Measurements from ENCODE around the gene TYK2. TPM values are rescaled to one million over a fixed set of nuclear protein-coding genes. Genes with fewer than 3 reads are reported as not detected.

Gene TYK2
- total RNA-seq: 52.5 and 72.7 TPM in 2 replicates

DNA sequence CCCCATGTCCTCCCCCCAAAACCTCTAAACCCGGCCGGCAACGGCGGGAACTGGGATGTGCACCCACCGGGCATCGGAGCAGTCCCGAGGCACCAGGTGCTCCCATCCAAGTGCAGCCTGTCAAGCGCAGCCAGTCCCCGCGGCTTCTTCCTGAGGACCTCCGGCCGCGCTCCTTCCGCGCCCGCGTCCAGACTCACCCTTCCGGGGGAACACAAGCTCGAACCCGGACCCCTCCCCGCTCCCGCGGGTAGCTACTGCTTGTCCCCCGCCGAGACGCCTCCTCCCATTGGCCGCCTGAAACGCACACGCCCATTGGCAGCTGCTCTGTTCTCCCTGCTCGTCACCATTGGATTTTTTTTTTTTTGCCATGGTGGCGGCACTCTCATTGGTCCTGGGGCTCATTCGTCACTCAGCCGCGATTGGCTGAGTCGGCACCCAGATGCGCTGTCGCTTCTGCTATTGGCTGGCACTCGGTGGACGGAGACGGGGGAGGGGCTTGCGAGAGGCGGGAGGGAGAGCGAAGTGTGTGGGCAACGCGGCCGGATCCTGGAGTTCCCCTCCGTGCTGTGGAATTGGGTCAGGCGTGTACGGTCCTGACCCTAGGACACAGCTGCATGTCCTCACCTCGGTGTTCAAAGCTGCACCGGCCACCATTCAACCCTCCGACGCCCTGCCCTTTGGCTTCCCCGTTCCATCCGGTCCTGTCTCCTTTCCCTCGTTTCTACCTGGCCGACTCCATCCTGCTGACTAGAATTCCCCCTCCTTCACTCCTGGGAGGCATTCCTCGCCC is at the start of gene TYK2:
Gene TYK2 (minus strand): TSS at position 260 of the 790 bp plus-strand sequence. CDS start 2,166 bp downstream, outside the sequence.
- Histone ChIP-seq H3K4me2 (ENCODE audit: insufficient read depth, low read length) (peak within 1 kb of the TSS; percentile 82), H2AFZ (ENCODE audit: low read length) (peak within 1 kb of the TSS; percentile 96), H3K36me3 (ENCODE audit: insufficient read depth, low read length) (peaks cover 13% of the 10 kb centered on the region), H4K20me1 (ENCODE audit: insufficient read depth, low read length) (no peaks in the 10 kb centered on the region), H3K4me3 (ENCODE audit: insufficient read depth, low read length) (peak within 1 kb of the TSS; percentile 85), H3K27me3 (ENCODE audit: insufficient read depth, low read length) (no peaks in the 10 kb centered on the region), H3K79me2 (ENCODE audit: insufficient read depth, low read length) (peaks cover 12% of the 10 kb centered on the region), H3K27ac (ENCODE audit: low read depth, low read length) (peak within 1 kb of the TSS; percentile 53), H3K9me3 (ENCODE audit: low read depth, low read length) (no peaks in the 10 kb centered on the region), H3K4me1 (ENCODE audit: insufficient read depth, low read length) (peaks cover 9% of the 10 kb centered on the region)
- peak; percentile 100 for DNase-seq (ENCODE audit: insufficient read length, low spot score, missing footprints)
- TF ChIP-seq, protein P1, sequence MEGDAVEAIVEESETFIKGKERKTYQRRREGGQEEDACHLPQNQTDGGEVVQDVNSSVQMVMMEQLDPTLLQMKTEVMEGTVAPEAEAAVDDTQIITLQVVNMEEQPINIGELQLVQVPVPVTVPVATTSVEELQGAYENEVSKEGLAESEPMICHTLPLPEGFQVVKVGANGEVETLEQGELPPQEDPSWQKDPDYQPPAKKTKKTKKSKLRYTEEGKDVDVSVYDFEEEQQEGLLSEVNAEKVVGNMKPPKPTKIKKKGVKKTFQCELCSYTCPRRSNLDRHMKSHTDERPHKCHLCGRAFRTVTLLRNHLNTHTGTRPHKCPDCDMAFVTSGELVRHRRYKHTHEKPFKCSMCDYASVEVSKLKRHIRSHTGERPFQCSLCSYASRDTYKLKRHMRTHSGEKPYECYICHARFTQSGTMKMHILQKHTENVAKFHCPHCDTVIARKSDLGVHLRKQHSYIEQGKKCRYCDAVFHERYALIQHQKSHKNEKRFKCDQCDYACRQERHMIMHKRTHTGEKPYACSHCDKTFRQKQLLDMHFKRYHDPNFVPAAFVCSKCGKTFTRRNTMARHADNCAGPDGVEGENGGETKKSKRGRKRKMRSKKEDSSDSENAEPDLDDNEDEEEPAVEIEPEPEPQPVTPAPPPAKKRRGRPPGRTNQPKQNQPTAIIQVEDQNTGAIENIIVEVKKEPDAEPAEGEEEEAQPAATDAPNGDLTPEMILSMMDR (IDR thresholded peaks at IDR 0.05; ENCODE audit: extremely low read depth, low read depth, low read length): no peak

DNA sequence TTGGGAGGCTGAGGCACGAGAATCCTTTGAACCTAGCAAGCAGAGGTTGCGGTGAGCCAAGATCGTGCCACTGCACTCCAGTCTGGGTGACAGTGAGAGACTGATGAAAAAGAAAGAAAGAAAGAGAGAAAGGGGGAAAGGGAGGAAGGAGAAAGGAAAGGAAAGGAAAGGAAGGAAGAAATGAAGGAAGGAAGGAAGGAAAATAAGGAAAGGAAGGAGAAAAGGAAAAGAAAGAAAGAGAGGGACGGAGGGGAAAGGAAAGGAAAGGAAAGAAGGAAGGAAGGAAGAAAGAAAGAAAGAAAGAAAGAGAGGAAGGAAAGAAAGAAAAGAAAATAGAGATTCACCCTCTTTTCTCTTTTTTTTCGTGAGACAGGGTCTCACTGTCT is 48.6 kb upstream of the TYK2 start:
- H3K27ac ChIP-seq (ENCODE audit: low read depth, low read length): no peak overlapping the region

DNA sequence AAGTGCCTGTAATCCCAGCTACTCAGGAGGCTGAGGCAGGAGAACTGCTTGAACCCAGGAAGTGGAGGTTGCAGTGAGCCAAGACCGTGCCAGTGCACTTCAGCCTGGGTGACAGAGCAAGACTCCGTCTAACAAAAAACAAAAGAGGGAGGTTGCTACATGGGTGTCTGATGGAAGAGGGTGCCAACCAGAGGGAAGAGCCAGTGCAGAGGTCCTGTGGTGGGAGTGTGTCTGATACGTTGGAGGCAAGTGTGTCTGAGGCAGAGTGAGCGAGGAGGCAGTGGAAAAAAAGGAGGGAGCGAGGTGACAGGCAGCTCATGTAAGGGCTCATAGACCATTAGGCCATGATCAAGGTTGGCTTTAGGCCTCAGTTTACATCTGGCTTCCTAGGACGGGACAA is 46.8 kb upstream of the TYK2 start:
- no peak overlapping the region for H2AFZ ChIP-seq (ENCODE audit: low read length)
- peaks cover 21% of the 10 kb centered on the region for H3K4me1 ChIP-seq (ENCODE audit: insufficient read depth, low read length)
- no peak overlapping the region for H3K4me2 ChIP-seq (ENCODE audit: insufficient read depth, low read length)
- no peaks in the 10 kb centered on the region for H3K79me2 ChIP-seq (ENCODE audit: insufficient read depth, low read length)
- no peaks in the 10 kb centered on the region for H3K36me3 ChIP-seq (ENCODE audit: insufficient read depth, low read length)
- no peak for DNase-seq (ENCODE audit: insufficient read length, low spot score, missing footprints)
- no peak overlapping the region for H3K4me3 ChIP-seq (ENCODE audit: insufficient read depth, low read length)
- TF ChIP-seq, protein P1 (IDR thresholded peaks at IDR 0.05; ENCODE audit: extremely low read depth, low read depth, low read length): no peak
- H3K27ac ChIP-seq (ENCODE audit: low read depth, low read length): no peak overlapping the region
- peaks cover 1% of the 10 kb centered on the region for H4K20me1 ChIP-seq (ENCODE audit: insufficient read depth, low read length)
- H3K9me3 ChIP-seq (ENCODE audit: low read depth, low read length): no peaks in the 10 kb centered on the region
- H3K27me3 ChIP-seq (ENCODE audit: insufficient read depth, low read length): peaks cover 23% of the 10 kb centered on the region

More for the DNA sequence above, 48.6 kb upstream of the TYK2 start:
- DNase-seq (ENCODE audit: insufficient read length, low spot score, missing footprints): no peak
- no peaks in the 10 kb centered on the region for H3K79me2 ChIP-seq (ENCODE audit: insufficient read depth, low read length)
- TF ChIP-seq, protein P1 (IDR thresholded peaks at IDR 0.05; ENCODE audit: extremely low read depth, low read depth, low read length): no peak
- H3K4me2 ChIP-seq (ENCODE audit: insufficient read depth, low read length): no peak overlapping the region
- H2AFZ ChIP-seq (ENCODE audit: low read length): no peak overlapping the region
- H3K36me3 ChIP-seq (ENCODE audit: insufficient read depth, low read length): no peaks in the 10 kb centered on the region
- peaks cover 13% of the 10 kb centered on the region for H3K27me3 ChIP-seq (ENCODE audit: insufficient read depth, low read length)
- H3K9me3 ChIP-seq (ENCODE audit: low read depth, low read length): no peaks in the 10 kb centered on the region
- peaks cover 20% of the 10 kb centered on the region for H3K4me1 ChIP-seq (ENCODE audit: insufficient read depth, low read length)
- H4K20me1 ChIP-seq (ENCODE audit: insufficient read depth, low read length): no peaks in the 10 kb centered on the region
- H3K4me3 ChIP-seq (ENCODE audit: insufficient read depth, low read length): no peak overlapping the region

DNA sequence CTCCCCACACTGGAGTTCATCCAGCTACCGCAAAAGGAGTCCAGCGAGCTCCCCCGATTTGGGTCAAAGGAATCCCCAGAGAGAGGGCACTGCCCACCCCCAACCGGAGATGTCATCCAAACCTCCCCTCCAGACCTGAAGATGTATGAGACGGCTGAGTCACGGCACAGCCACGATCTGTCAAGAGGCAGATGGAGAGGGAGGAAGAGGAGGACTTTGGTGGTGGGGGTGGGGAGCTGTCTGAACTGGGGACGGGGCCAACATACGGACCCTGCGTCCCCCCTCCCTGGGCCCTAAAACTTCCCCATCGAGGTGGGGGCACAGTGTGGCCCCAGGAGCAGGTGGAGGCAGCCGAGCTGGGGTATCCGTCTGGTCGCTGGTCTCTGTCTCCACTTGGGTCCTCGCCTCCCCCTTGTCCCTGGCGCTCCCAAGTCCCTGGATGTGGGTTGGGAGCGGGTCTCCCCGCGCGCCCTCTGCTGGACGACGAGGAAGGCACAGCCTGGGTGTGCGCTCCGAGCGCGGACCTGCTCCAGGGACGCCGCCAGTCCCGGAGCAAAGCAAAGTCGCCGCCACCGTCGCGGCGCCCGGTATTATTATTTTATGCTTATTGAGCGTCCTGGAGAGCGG is 43.8 kb upstream of the TYK2 start:
- DNase-seq (ENCODE audit: insufficient read length, low spot score, missing footprints): peak; percentile 99
- peak overlapping the region; percentile 63 for H3K4me3 ChIP-seq (ENCODE audit: insufficient read depth, low read length)

More for the DNA sequence above, 43.8 kb upstream of the TYK2 start:
- H3K79me2 ChIP-seq (ENCODE audit: insufficient read depth, low read length): no peaks in the 10 kb centered on the region
- no peak overlapping the region for H3K27ac ChIP-seq (ENCODE audit: low read depth, low read length)
- peak overlapping the region; percentile 80 for H3K4me2 ChIP-seq (ENCODE audit: insufficient read depth, low read length)
- peak overlapping the region; percentile 56 for H2AFZ ChIP-seq (ENCODE audit: low read length)
- no peaks in the 10 kb centered on the region for H3K9me3 ChIP-seq (ENCODE audit: low read depth, low read length)
- peaks cover 42% of the 10 kb centered on the region for H3K27me3 ChIP-seq (ENCODE audit: insufficient read depth, low read length)
- H4K20me1 ChIP-seq (ENCODE audit: insufficient read depth, low read length): peaks cover 8% of the 10 kb centered on the region
- no peaks in the 10 kb centered on the region for H3K36me3 ChIP-seq (ENCODE audit: insufficient read depth, low read length)
- H3K4me1 ChIP-seq (ENCODE audit: insufficient read depth, low read length): peaks cover 21% of the 10 kb centered on the region
- TF ChIP-seq, protein P1 (IDR thresholded peaks at IDR 0.05; ENCODE audit: extremely low read depth, low read depth, low read length): peak; percentile 77
